CD14-positive monocyte (primary cell): ENCODE data around the gene TFAP2E. TPM values are rescaled to one million over a fixed set of nuclear protein-coding genes. Genes with fewer than 3 reads are reported as not detected.

ENCODE experiments used
- DNase-seq, 3 donors: peaks; one replicate each; pipeline ENCODE4 v3.0.0-alpha.2; 2011 to 2022
- H2AFZ ChIP-seq: 2 replicates; pipeline ENCODE4 v1.6.0; 2012; ENCODE audit warnings: mild to moderate bottlenecking, low read depth, low read length, inconsistent platforms; ENCODE audit not compliant: insufficient read depth, poor library complexity, severe bottlenecking
- H3K27ac ChIP-seq, 2 donors: 1 replicate in 1 of 2; 2 replicates in 1 of 2; pipeline ENCODE4 v1.5.1; 2012 to 2013; ENCODE audit warnings: low read length in 2 of 2, control low read depth in 1 of 2, inconsistent platforms in 1 of 2, low read depth in 1 of 2, mild to moderate bottlenecking in 1 of 2
- H3K27me3 ChIP-seq, 2 donors: one replicate each; pipeline versions ENCODE4 v1.6.0 to v1.6.1; 2011 to 2013; ENCODE audit warnings: low read length in 2 of 2; ENCODE audit not compliant: control insufficient read depth in 2 of 2, insufficient read depth in 2 of 2
- H3K36me3 ChIP-seq, 2 donors: replicated peaks in 1 of 2; 1 replicate in 1 of 2; 2 replicates in 1 of 2; pipeline versions ENCODE4 v1.5.1 to v1.6.1; 2012 to 2013; ENCODE audit warnings: low read length in 2 of 2, control low read depth in 1 of 2, inconsistent platforms in 1 of 2, mild to moderate bottlenecking in 1 of 2; ENCODE audit not compliant: insufficient read depth in 2 of 2, control insufficient read depth in 1 of 2
- H3K4me1 ChIP-seq, 2 donors: 1 replicate in 1 of 2; 2 replicates in 1 of 2; pipeline versions ENCODE4 v1.5.1 to v1.6.1; 2012 to 2013; ENCODE audit warnings: low read length in 2 of 2, control low read depth in 1 of 2, inconsistent platforms in 1 of 2, mild to moderate bottlenecking in 1 of 2, moderate library complexity in 1 of 2; ENCODE audit not compliant: insufficient read depth in 2 of 2, control insufficient read depth in 1 of 2
- H3K4me2 ChIP-seq: replicated peaks from 2 replicates; pipeline ENCODE3; 2012; ENCODE audit warnings: low read length, moderate library complexity, mild to moderate bottlenecking; ENCODE audit not compliant: poor library complexity, severe bottlenecking; ENCODE audit errors: extremely low read depth
- H3K4me3 ChIP-seq, 3 experiments: fragments of 200-600 bp in 1 of 3; sonication (generic) in 1 of 3; replicated peaks in 1 of 3; 1 replicate in 2 of 3; 2 replicates in 1 of 3; pipeline ENCODE4 v1.5.1; 2011 to 2013; ENCODE audit warnings: low read length in 3 of 3, mild to moderate bottlenecking in 3 of 3, control low read depth in 2 of 3, low read depth in 2 of 3, inconsistent platforms in 1 of 3, moderate library complexity in 1 of 3
- H3K79me2 ChIP-seq: 2 replicates; pipeline ENCODE4 v1.6.0; 2012; ENCODE audit warnings: mild to moderate bottlenecking, control low read depth, inconsistent platforms, low read length, moderate library complexity; ENCODE audit not compliant: insufficient read depth
- H3K9ac ChIP-seq: 2 replicates; pipeline ENCODE4 v1.6.0; 2017; ENCODE audit warnings: low read length, mild to moderate bottlenecking; ENCODE audit not compliant: insufficient read depth, poor library complexity, severe bottlenecking
- H3K9me3 ChIP-seq, 2 donors: replicated peaks in 1 of 2; 1 replicate in 1 of 2; 2 replicates in 1 of 2; pipeline versions ENCODE4 v1.5.1 to v1.6.1; 2012 to 2013; ENCODE audit warnings: low read length in 2 of 2, control low read depth in 1 of 2; ENCODE audit not compliant: control insufficient read depth in 1 of 2, insufficient read depth in 1 of 2
- H4K20me1 ChIP-seq: 2 replicates; pipeline ENCODE4 v1.6.0; 2012; ENCODE audit warnings: mild to moderate bottlenecking, low read length, control low read depth, moderate library complexity; ENCODE audit not compliant: insufficient read depth
- H3K27ac Mint-ChIP-seq, 7 donors: one replicate each; pipeline ENCODE4 v1.8.0; 2020; ENCODE audit warnings: mild to moderate bottlenecking in 7 of 7, mixed read lengths in 7 of 7, moderate library complexity in 6 of 7, inconsistent platforms in 2 of 7
- H3K27me3 Mint-ChIP-seq, 3 donors: one replicate each; pipeline ENCODE4 v1.8.0; 2021 to 2022; ENCODE audit warnings: low read depth in 3 of 3, mild to moderate bottlenecking in 3 of 3, mixed read lengths in 3 of 3, moderate library complexity in 3 of 3, inconsistent platforms in 1 of 3
- H3K36me3 Mint-ChIP-seq, 2 donors: one replicate each; pipeline ENCODE4 v1.8.0; 2020; ENCODE audit warnings: mixed read lengths in 2 of 2, inconsistent platforms in 1 of 2, mild to moderate bottlenecking in 1 of 2
- H3K4me1 Mint-ChIP-seq: one replicate; pipeline ENCODE4 v1.8.0; 2020; ENCODE audit warnings: mild to moderate bottlenecking, mixed read lengths
- H3K4me3 Mint-ChIP-seq, 2 donors: one replicate each; pipeline ENCODE4 v1.8.0; 2020; ENCODE audit warnings: mild to moderate bottlenecking in 2 of 2, mixed read lengths in 2 of 2, moderate library complexity in 1 of 2
- H3K9me3 Mint-ChIP-seq, 7 donors: one replicate each; pipeline ENCODE4 v1.8.0; 2020 to 2022; ENCODE audit warnings: mixed read lengths in 7 of 7, mild to moderate bottlenecking in 6 of 7, moderate library complexity in 6 of 7, inconsistent platforms in 2 of 7
- CTCF ChIP-seq: fragments of 200-600 bp; IDR thresholded peaks from one replicate; pipeline ENCODE4 v1.8.0; 2022; ENCODE audit warnings: antibody characterized with exemption, mild to moderate bottlenecking
- WGBS: methylation state at CpG from one replicate; pipeline ENCODE4 v1.1.5; 2013; ENCODE audit warnings: missing lambda C conversion rate; ENCODE audit not compliant: insufficient coverage; 5-methylcytosine and 5-hydroxymethylcytosine counted together
- intact Hi-C, 2 donors: fragments of 100-400 bp; cut with micrococcal nuclease; formaldehyde crosslinking; loops; one replicate each; pipeline versions ENCODE4 v1.15.0 to v1.15.1; 2023
- polyA plus RNA-seq, 3 donors: library from polyadenylated mRNA; depleted of rRNA in 1 of 3; unstranded in 2 of 3; stranded (reverse) in 1 of 3; fragments of 300-500 nt in 2 of 3; fragments of >200 nt in 1 of 3; fragmentation: Illumina TruSeq in 2 of 3; gene quantifications; 1 replicate in 2 of 3; 2 replicates in 1 of 3; pipeline ENCODE4 v1.2.3, GENCODE V29; 2012 to 2021

The TFAP2E gene
- polyA plus RNA-seq, 3 donors, result 0.77 to 4.5 (median 1.5) TPM

GRCh38 chr1:35574125-35574654, 1.1 kb downstream of the TFAP2E start:
- Histone ChIP-seq H3K79me2 (peaks cover 4% of the 10 kb centered on the region), H3K27me3 (peaks cover 6 to 29% of the 10 kb centered on the region in 2 donors), H3K4me3 (no peak overlapping the region), H3K9me3 (no peaks in the 10 kb centered on the region), H3K27ac (no peak overlapping the region), H3K36me3 (no peaks in the 10 kb centered on the region), H3K9ac (no peak overlapping the region), H3K4me1 (peaks cover 45 to 51% of the 10 kb centered on the region in 2 donors), H2AFZ (no peak overlapping the region), H3K4me2 (no peak overlapping the region), H4K20me1 (no peaks in the 10 kb centered on the region)
- Mint-ChIP-seq H3K4me3 (peak overlapping the region in 1 of 2 donors; percentile 46), H3K27me3 (peaks cover 29 to 38% (median 37%) of the 10 kb centered on the region in 3 donors), H3K4me1 (peaks cover 40% of the 10 kb centered on the region), H3K9me3 (peaks cover 0 to 5% (median 0%) of the 10 kb centered on the region in 7 donors), H3K36me3 (peaks cover 11 to 30% of the 10 kb centered on the region in 2 donors), H3K27ac (no peak overlapping the region)
- DNase-seq, result no peak
- no peak for TF ChIP-seq CTCF
- intact Hi-C loops, result loop anchor here (5.0 to 10.0 kb wide), 2 partner anchors 71 to 138 kb away; partner anchors contain the start of gene PSMB2 (in 1 of the 2)
- 98% methylated on average over 48 of the region's 48 CpGs for WGBS

GRCh38 chr1:35574655-35575415, 1.7 kb downstream of the TFAP2E start:
- H2AFZ ChIP-seq, result no peak overlapping the region
- peaks cover 29 to 38% (median 37%) of the 10 kb centered on the region in 3 donors for H3K27me3 Mint-ChIP-seq
- peaks cover 0 to 5% (median 0%) of the 10 kb centered on the region in 7 donors for H3K9me3 Mint-ChIP-seq
- peaks cover 4% of the 10 kb centered on the region for H3K79me2 ChIP-seq
- peaks cover 45 to 51% of the 10 kb centered on the region in 2 donors for H3K4me1 ChIP-seq
- H3K9me3 ChIP-seq, result no peaks in the 10 kb centered on the region
- H3K4me2 ChIP-seq, result no peak overlapping the region
- no peak overlapping the region for H3K4me3 ChIP-seq
- WGBS, result 88% methylated on average over 21 of the region's 30 CpGs
- peaks cover 40% of the 10 kb centered on the region for H3K4me1 Mint-ChIP-seq
- DNase-seq, result no peak
- H3K36me3 ChIP-seq, result no peaks in the 10 kb centered on the region
- H4K20me1 ChIP-seq, result no peaks in the 10 kb centered on the region
- H3K27me3 ChIP-seq, result peaks cover 6 to 29% of the 10 kb centered on the region in 2 donors
- no peak overlapping the region for H3K27ac Mint-ChIP-seq
- TF ChIP-seq CTCF, result no peak
- H3K36me3 Mint-ChIP-seq, result peaks cover 11 to 30% of the 10 kb centered on the region in 2 donors
- H3K9ac ChIP-seq, result no peak overlapping the region
- H3K4me3 Mint-ChIP-seq, result peak overlapping the region; percentile 37 to 46
- intact Hi-C loops, result loop anchor here (5.0 to 10.0 kb wide), 2 partner anchors 70 to 137 kb away; partner anchors contain the start of gene PSMB2 (in 1 of the 2)
- no peak overlapping the region for H3K27ac ChIP-seq
